ENCODE data around the gene ACOX1. TPM values are rescaled to one million over a fixed set of nuclear protein-coding genes. Genes with fewer than 3 reads are reported as not detected.

The ACOX1 gene
- total RNA-seq, 1 experiment from 2014 or later = 50.2 TPM

DNA sequence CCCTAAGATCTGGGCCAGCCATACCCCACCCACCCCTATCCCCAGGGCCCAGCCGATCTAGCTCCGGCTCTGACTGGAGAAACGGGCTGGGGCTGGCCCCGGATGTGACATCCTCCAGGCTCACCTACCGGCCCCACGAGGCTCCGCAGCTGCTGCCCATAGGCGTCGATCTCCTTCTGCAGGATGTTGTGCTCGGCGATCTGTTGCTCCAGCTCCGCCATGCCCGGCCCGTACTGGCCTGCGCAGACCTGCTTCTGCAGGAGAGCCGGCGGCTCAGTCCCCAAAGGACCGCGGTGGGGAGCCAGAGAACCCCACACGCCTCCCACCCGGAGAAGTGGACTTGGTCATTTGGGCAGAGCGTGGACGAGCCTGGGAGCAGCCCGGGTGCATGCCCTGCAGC, 43.3 kb upstream of the ACOX1 start:
- Histone ChIP-seq H3K36me3 (ENCODE audit: control insufficient read depth in 1 of 2, insufficient read depth in 2 of 2, low read length in 2 of 2) (peaks cover 25 to 29% of the 10 kb centered on the region in 2 experiments), H3K9ac (ENCODE audit: low read length) (no peak overlapping the region), H3K9me3 (ENCODE audit: control insufficient read depth in 1 of 2, insufficient read depth in 1 of 2, low read depth in 1 of 2, low read length in 2 of 2) (no peaks in the 10 kb centered on the region), H2AFZ (ENCODE audit: low read depth, low read length, poor library complexity, severe bottlenecking) (no peak overlapping the region), H3K79me2 (ENCODE audit: insufficient read depth, low read length) (peaks cover 33% of the 10 kb centered on the region), H3K4me3 (replicated peaks in 1 of 2; ENCODE audit: low read depth in 1 of 2, low read length in 2 of 2) (no peak overlapping the region), H3K27me3 (ENCODE audit: insufficient read depth, low read length) (no peaks in the 10 kb centered on the region), H3K4me2 (ENCODE audit: low read length) (no peak overlapping the region), H3K4me1 (ENCODE audit: control insufficient read depth in 1 of 2, insufficient read depth in 2 of 2, low read length in 2 of 2) (peaks cover 6 to 19% of the 10 kb centered on the region in 2 experiments), H3K27ac (ENCODE audit: low read depth, low read length) (no peak overlapping the region), H4K20me1 (ENCODE audit: insufficient read depth) (no peaks in the 10 kb centered on the region), H3K9me2 (ENCODE audit: insufficient read depth) (no peaks in the 10 kb centered on the region)
- CTCF ChIA-PET = interaction anchor here (0.6 kb wide), 1 partner anchor 116 kb away, joined by 4 read pairs; no protein-coding TSS in a partner anchor
- intact Hi-C loops (cut with micrococcal nuclease) = no loop called here
- ATAC-seq (no peak), DNase-seq (ENCODE audit: low read depth, low spot score) (no peak)
- POLR2A ChIA-PET = no interaction called here
- BruUV-seq (replicated peaks) = no TSS peak
- no peak for TF ChIP-seq RAD21 (IDR thresholded peaks at IDR 0.05; ENCODE audit: low read depth)
- no peak for TF ChIP-seq CTCF (IDR thresholded peaks at IDR 0.05 in 2 of 3, conservative IDR thresholded peaks at IDR 0.05 in 1 of 3; ENCODE audit: borderline replicate concordance in 1 of 3, insufficient read depth in 1 of 3, low read depth in 2 of 3, low read length in 2 of 3)
- no peak for TF ChIP-seq EGR1 (IDR thresholded peaks at IDR 0.05; ENCODE audit: low read depth)
- no peak for TF ChIP-seq FOSL1 (IDR thresholded peaks at IDR 0.05; ENCODE audit: low read depth)
- no peak for TF ChIP-seq POLR2AphosphoS5 (IDR thresholded peaks at IDR 0.05; ENCODE audit: low read depth, low read length)
- no peak for TF ChIP-seq SIN3A (IDR thresholded peaks at IDR 0.05; ENCODE audit: low read depth)
- no peak for TF ChIP-seq ZBTB33 (IDR thresholded peaks at IDR 0.05; ENCODE audit: extremely low read depth, insufficient replicate concordance, low read length)
- TF ChIP-seq YY1 (IDR thresholded peaks at IDR 0.05; ENCODE audit: extremely low read depth, insufficient replicate concordance, low read depth, low read length) = no peak
- TF ChIP-seq TCF7L2 (IDR thresholded peaks at IDR 0.05; ENCODE audit: borderline replicate concordance, extremely low read depth, insufficient read depth, insufficient read length) = no peak
- no peak for TF ChIP-seq CBX3 (IDR thresholded peaks at IDR 0.05; ENCODE audit: low read depth)
- RAD21 ChIA-PET (ENCODE audit: low non-redundant PET in 1 of 2, low total read pairs in 2 of 2, uncharacterized antibody in 2 of 2, unreplicated experiment in 2 of 2) = interaction anchor here in 1 of 2 experiments (0.5 kb wide), 1 partner anchor 261 kb away, joined by 3 read pairs; no protein-coding TSS in a partner anchor

Measured in HCT116 (cell line).